Dedifferentiated amniotic fluid mesenchymal stem cell (primary cell): Measurements from ENCODE around the gene TAGLN.
"Not testable (repeated sequence)": the region's sequence is repeated elsewhere in the genome, so short reads cannot be mapped to it uniquely, and the experiment has no call there.

Source experiments
- DNase-seq: peaks from one replicate; pipeline ENCODE4 v3.0.0-alpha.2; 2016; ENCODE audit errors: extremely low spot score

Gene TAGLN

DNA sequence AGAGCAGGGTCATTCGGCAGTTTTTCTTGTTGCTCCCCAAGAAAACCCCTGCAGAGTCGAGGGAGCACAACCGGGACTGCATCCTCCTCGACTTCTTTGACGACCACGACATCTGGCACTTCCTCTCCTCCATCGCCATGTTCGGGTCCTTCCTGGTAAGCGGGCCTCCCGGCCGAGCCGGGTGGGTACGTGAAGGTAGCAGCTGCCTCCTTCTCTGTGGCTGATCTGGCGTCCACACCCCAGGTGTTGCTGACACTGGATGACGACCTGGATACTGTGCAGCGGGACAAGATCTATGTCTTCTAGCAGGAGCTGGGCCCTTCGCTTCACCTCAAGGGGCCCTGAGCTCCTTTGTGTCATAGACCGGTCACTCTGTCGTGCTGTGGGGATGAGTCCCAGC is 3.4 kb upstream of the TAGLN start:
- DNase-seq = no peak

DNA sequence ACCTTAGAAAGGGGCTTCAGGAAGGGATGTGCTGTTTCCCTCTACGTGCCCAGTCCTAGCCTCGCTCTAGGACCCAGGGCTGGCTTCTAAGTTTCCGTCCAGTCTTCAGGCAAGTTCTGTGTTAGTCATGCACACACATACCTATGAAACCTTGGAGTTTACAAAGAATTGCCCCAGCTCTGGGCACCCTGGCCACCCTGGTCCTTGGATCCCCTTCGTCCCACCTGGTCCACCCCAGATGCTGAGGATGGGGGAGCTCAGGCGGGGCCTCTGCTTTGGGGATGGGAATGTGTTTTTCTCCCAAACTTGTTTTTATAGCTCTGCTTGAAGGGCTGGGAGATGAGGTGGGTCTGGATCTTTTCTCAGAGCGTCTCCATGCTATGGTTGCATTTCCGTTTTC is 2.2 kb upstream of the TAGLN start:
- no peak for DNase-seq

DNA sequence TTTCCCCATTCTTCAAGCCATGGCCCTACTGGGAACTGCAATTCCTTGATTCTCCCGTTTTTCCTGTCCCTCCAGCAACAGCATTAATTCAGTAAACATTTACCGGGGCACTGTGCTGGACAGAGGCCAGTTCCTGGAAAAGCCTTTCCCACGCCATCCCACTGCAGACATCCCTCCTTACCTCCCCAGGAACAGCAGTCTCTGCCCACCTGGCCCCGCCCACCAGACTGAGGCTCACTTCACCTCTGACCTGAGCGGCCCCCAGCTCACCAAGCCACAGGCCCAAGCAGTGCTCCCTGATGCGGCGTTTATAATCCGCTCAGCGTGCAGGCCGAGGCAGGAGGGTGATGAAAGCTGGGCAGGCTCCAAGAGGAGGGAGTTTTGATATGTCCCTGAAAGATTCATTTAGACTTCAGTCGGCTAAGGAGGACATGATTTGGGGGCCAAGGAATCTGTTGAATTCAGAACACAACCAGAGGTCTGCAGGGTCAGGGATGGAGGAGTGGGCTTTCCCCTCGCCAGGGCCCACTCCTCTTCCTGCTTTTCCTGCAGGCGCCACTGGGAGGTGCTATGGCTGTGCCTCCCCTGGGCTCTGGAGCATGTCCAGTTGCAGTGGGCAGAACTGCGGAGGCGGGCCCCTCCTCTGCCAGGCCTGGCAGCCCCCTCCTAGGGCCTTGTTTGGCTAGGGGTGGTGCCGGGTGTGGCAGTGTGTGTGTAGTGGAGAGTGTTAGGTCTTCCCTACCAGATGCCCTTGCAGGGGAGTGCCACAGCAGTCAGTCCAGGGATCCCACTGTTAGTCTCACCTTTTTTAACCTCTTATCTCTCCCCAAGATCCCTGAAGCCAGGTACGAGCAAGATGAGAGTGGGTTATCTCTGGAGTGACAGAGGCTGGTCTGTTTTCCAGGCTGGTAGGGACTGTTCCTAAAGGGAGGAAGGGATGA is 1.4 kb upstream of the TAGLN start:
- no peak for DNase-seq

DNA sequence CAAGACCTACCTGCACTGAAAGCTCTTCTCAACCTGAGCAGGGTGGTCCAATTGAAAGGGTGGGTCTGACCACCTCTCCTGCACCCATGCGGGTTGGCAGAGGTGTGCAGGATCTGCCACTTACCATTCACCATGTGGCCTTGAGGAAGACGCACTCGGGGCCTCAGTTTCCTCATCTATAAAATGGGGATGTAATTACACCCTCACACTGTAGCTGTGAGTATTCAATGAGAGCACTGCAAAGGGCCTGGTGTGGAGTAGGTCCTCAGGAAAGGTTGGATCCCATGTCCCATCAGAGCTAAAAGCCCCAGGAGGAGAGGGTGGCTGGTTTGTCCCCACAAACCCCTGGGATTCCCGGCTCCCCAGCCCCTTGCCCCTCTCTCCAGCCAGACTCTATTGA is 557 bp upstream of the TAGLN start:
- DNase-seq = no peak

DNA sequence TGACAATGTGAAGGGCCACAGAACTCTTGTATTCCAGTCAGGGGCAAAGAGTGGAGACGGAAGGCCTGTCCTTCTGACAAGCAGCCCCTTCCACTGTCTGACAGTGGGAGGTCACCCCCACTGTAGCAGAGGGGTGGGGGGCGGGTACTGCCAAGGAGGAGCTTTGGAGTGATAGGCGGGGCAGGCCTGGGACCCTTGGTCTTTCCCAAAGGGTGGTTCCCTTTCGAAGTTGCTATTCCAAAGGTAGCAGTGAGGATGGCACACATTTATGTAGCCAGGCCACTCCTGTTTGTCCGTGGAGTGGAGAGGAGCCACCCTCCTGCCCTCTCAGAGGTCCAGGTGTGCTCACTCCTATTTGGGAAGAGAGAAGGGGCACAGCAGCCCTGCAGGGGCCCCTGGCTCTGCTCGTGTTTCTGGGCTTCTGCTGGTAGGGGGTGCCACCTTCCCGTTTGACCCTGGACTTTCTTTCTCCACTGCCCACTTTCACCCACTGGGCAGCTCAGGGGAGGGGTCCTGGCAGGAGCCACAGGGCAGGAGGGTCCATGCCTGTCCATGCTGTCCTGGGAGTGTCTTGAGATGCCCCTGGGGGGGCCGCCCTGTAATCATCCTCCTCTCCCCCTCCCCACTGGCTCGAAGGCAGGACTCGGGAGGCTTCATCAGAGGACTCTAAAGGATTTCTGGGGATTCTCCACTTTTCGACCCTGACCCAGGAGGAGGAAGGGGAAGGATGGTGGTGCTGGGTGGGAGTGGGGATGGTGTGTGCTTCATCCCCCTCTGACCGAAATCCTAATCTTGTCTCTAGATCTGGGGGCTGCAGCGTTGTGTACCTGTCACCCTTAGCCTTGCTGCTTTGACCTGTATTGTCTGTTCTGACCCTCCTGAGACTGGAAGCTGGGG is 994 bp downstream of the TAGLN start:
- DNase-seq = no peak

DNA sequence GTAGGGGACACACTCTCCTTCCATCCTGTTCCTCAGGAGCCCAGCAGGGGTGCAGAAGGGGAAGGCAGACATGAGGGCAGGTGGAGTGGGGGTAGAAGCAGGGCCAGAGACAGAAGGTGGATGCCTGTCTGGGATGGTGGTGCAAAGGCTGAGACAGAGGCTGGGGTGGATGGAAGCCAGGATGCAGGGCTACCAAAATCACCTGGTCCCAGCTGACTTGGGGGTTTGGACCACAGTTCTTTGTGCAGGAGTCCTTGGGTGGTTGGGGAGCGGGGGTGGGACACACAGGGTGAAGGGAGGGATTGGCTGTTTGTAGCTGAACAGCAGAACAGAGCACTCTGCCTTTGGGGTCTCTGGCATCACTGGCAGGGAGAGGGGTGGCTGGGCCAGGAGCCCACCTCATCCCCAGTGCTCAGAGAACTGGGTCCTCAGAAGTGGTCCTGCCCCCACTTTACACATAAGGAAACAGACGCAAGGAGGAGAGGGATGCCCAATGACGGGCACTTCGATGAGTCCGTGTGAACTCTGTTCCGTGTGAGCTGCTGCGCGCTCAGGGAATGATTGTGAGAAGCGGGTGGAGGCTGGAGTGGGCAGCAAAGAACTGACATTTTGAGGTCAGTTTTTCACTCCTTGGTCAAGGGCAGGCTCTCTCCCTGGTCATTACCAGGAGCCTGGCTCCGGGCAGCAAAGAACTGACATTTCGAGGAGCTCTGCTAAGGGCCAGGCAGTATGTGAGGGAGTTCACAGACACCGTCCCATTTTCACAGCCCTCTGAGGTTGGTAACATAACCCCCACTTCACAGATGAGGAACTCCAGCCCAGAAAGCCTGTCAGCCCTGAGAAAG is 1.9 kb downstream of the TAGLN start:
- DNase-seq = no peak

DNA sequence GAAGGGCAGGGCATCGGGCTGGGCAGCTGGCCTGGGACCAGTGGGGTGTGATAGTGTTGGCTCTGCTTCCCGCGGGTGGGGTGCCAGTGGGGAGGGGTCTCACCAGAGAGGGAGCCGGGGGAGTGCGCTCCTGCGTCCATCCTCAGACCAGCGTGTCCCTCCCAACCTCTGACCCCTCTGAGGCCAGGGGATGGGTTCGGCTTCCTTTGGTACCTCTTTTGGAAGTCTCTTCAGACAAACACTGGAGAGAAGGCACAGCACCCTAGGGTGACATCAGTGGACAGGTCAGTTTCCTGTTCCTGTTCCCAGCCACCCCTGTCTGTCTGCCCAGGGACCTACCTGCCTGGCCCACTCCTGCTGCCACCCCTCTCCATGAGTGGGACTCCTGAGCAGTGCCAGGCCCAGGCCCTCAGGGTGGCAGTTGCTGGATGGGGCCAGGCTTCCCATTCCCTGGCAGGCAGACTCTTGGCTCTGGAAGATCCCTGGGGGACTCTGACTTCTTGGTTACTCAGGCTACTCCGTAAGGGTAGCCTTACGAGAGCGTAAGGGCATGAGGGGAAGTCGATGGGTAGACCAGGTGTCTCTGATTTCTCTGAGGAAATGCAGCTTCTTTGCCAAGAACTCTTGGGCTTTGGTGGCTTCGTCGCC is 2.6 kb downstream of the TAGLN start:
- no peak for DNase-seq

GRCh38 chr11:117202386-117203068 is 3.4 kb downstream of the TAGLN start:
- DNase-seq = no peak

- DNase-seq = no peak
Observed at GRCh38 chr11:117203069-117203407, 3.9 kb downstream of the TAGLN start.

GRCh38 chr11:117204283-117205080 is 5.3 kb downstream of the TAGLN start:
- DNase-seq = no peak

- no peak for DNase-seq
Observed at GRCh38 chr11:117205211-117205818, 6.1 kb downstream of the TAGLN start.

- not testable (repeated sequence) for DNase-seq
Observed at GRCh38 chr11:117206111-117206510, 6.9 kb downstream of the TAGLN start.

DNA sequence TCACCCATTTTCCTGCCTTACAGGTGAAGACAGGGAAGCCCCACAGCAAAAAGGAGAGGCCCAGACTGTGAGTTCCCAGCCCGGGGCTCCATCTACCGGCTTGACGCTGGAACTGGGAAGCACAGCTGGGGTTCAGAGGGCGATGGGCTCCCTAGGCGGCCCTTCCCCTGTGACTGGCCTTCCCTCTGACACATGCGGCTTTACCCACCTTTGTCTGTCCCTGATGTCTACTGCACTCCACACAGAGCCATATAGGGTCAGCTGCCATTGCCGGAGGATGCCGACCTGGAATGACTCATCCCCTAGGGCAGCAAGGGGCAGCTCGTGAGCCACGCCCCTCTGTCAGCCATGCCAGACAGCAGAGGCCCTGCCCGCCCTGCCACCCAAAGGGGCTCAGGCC is 7.7 kb downstream of the TAGLN start:
- DNase-seq = not testable (repeated sequence)

GRCh38 chr11:117207481-117207880 is 8.3 kb downstream of the TAGLN start:
- DNase-seq = not testable (repeated sequence)

DNA sequence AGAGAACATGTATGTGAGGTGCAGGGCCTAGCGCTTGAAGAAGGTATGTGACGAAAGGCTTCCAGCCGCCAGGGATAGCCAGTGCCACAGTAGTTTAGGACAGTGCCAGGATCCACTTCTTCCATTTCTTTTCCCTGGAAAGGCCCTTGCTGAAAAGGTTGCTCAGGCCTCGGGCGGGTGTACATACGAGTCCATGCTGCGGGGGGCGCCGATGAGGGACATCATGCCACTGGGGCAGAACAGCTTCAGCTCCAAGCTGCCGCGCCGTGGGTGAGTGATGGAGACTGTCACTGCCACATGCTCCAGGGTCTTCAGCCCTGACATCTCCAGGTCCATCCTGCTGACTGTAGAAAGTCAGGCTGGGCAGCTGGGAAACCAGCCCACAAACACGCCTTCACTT is 9.5 kb downstream of the TAGLN start:
- DNase-seq = not testable (repeated sequence)

GRCh38 chr11:117209351-117210125 is 10.4 kb downstream of the TAGLN start:
- not testable (repeated sequence) for DNase-seq

GRCh38 chr11:117210620-117211019 is 11.4 kb downstream of the TAGLN start:
- DNase-seq = no peak

DNA sequence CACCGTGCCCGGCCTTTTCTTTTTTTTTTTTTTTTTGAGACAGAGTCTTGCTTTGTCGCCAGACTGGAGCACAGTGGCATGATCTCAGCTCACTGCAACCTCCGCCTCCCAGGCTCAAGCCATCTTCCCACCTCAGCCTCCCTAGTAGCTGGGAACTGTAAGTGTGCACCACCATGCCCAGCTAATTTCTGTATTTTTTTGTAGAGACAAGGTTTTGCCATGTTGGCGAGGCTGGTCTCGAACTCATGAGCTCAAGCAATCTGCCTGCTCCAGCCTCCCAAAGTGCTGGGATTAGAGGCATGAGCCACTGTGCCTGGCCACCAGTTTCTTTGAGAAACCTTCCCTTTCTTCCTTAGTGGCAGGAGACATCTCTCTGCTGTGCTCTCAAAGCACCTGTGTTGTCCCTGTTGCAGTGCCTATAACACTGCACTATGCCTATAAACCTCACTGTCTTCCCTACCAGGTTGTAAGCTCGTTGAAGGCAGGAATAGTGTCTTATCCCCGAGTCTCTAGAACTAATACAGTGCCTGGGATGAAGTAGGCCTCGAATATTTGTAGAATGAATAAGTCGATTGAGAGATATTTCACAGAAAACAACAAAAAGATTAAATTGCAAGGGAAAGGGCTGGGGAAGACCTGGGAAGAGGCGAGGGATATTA is 13.7 kb downstream of the TAGLN start:
- no peak for DNase-seq
